HG03159 (cell line): ENCODE results near the gene VWA5A.
"Not testable (repeated sequence)": the region's sequence is repeated elsewhere in the genome, so short reads cannot be mapped to it uniquely, and the experiment has no call there.

ENCODE experiments used
- ATAC-seq: cut with Tn5 transposase; IDR thresholded peaks from one replicate; pipeline ENCODE4 v1.9.1; 2021; ENCODE audit warnings: mild to moderate bottlenecking, moderate library complexity; ENCODE audit not compliant: unreplicated experiment

Gene VWA5A

GRCh38 chr11:124167826-124168231 is 52.6 kb downstream of the VWA5A start:
- ATAC-seq, result no peak

GRCh38 chr11:124168796-124169195 is 53.5 kb downstream of the VWA5A start:
- ATAC-seq, result no peak

GRCh38 chr11:124170315-124170714 is 55.1 kb downstream of the VWA5A start:
- not testable (repeated sequence) for ATAC-seq

GRCh38 chr11:124170801-124171586 is 55.7 kb downstream of the VWA5A start:
- no peak for ATAC-seq

- no peak for ATAC-seq
Observed at GRCh38 chr11:124172101-124172500, 56.9 kb downstream of the VWA5A start.

- no peak for ATAC-seq
Observed at GRCh38 chr11:124172599-124172998, 57.3 kb downstream of the VWA5A start.

- ATAC-seq, result no peak
Observed at GRCh38 chr11:124174001-124174583, 58.8 kb downstream of the VWA5A start.

- ATAC-seq, result no peak
Observed at GRCh38 chr11:124176925-124177715, 61.9 kb downstream of the VWA5A start.

- ATAC-seq, result no peak
Observed at GRCh38 chr11:124179310-124179709, 64.1 kb downstream of the VWA5A start.

GRCh38 chr11:124183068-124183467 is 67.8 kb downstream of the VWA5A start, which contains the start of gene OR10D3:
TSS of gene OR10D3 (plus strand) at chr11:124183345. CDS start at chr11:124185270, 1,925 bp downstream.
- ATAC-seq, result no peak

- no peak for ATAC-seq
Observed at GRCh38 chr11:124190298-124191139, 75.3 kb downstream of the VWA5A start.

GRCh38 chr11:124193221-124194010 is 78.2 kb downstream of the VWA5A start:
- peak; percentile 87 for ATAC-seq

GRCh38 chr11:124194293-124195188 is 79.3 kb downstream of the VWA5A start:
- ATAC-seq, result no peak

- ATAC-seq, result peak; percentile 83
Observed at GRCh38 chr11:124195189-124195734, 80.0 kb downstream of the VWA5A start.
